Spinal cord (tissue), 10 donors: Measurements from ENCODE around the gene ATP6AP1. TPM values are rescaled to one million over a fixed set of nuclear protein-coding genes. Genes with fewer than 3 reads are reported as not detected.
A peak's percentile ranks its signal among the peaks of the same experiment; 100 is the strongest.

Experiments
- DNase-seq, 6 donors: peaks; one replicate each; pipeline versions ENCODE4 v3.0.0 to v3.0.0-alpha.2; 2013 to 2015; ENCODE audit warnings: low spot score in 6 of 6, low read depth in 4 of 6
- H3K27ac ChIP-seq: one replicate; pipeline ENCODE4 v1.5.1; 2013; ENCODE audit warnings: low read depth, low read length, control low read depth
- H3K27me3 ChIP-seq: one replicate; pipeline ENCODE4 v1.6.1; 2013; ENCODE audit warnings: low read length; ENCODE audit not compliant: control insufficient read depth, insufficient read depth
- H3K36me3 ChIP-seq: one replicate; pipeline ENCODE4 v1.6.1; 2013; ENCODE audit warnings: low read length; ENCODE audit not compliant: control insufficient read depth, insufficient read depth
- H3K4me1 ChIP-seq: one replicate; pipeline ENCODE4 v1.6.1; 2013; ENCODE audit warnings: low read length; ENCODE audit not compliant: control insufficient read depth, insufficient read depth
- H3K4me3 ChIP-seq: one replicate; pipeline ENCODE4 v1.5.1; 2013; ENCODE audit warnings: low read depth, low read length, control low read depth
- H3K9me3 ChIP-seq: one replicate; pipeline ENCODE4 v1.6.1; 2013; ENCODE audit warnings: low read length; ENCODE audit not compliant: control insufficient read depth, insufficient read depth
- WGBS: methylation state at CpG from one replicate; pipeline ENCODE4 v1.1.5; 2013; ENCODE audit warnings: missing lambda C conversion rate; ENCODE audit not compliant: insufficient coverage; 5-methylcytosine and 5-hydroxymethylcytosine counted together
- polyA plus RNA-seq, 2 donors: library from polyadenylated mRNA; unstranded; fragments of 120-200 nt; gene quantifications; one replicate each; pipeline ENCODE4 v1.2.1, GENCODE V29; 2013; ENCODE audit not compliant: insufficient read length in 2 of 2
- total RNA-seq, 2 donors: library from RNA; depleted of rRNA in 1 of 2; stranded (reverse); fragments of 120-200 nt in 1 of 2; fragments of >200 nt in 1 of 2; gene quantifications; one replicate each; pipeline versions ENCODE4 v1.2.3 to v1.2.4, GENCODE V29; 2013 to 2014
- donor health status: healthy.

Gene ATP6AP1
- total and polyA plus RNA-seq, 4 donors, result 62.8 to 208 (median 141) TPM

DNA sequence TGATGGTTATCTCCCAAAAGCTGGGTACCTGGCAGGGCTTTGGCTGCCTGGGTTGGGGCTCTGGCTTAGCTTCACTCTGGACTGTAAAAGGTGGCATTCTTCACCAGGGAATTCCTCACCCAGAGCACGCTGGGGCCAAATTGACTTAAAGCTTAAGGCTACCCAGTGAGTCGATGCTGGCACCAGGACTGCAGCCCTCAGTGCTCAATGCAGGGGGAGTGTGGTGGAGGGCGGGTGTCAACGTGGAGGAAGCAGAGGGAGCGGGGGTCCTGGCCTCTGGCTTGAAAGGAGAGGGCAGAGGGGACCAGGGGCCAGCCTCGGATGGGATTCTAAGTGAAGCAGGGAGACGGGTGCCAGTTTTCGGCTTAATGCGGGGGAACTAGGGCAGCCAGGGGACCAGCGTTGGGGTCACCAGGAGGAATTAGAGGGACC lies 15.0 kb downstream of the ATP6AP1 start:
- H3K27me3 ChIP-seq, result no peaks in the 10 kb centered on the region
- H3K27ac ChIP-seq, result peak overlapping the region; percentile 50
- WGBS, result 49% methylated on average over 9 of the region's 10 CpGs
- H3K4me3 ChIP-seq, result peak overlapping the region; percentile 10
- no peaks in the 10 kb centered on the region for H3K9me3 ChIP-seq
- DNase-seq, result no peak
- peaks cover 69% of the 10 kb centered on the region for H3K36me3 ChIP-seq
- H3K4me1 ChIP-seq, result peaks cover 40% of the 10 kb centered on the region

GRCh38 chrX:154443992-154444754 lies 15.7 kb downstream of the ATP6AP1 start, which contains the start of gene FAM50A:
TSS of gene FAM50A (plus strand) at chrX:154444141. CDS start at chrX:154444236, 95 bp downstream.
- Histone ChIP-seq H3K4me3 (peak within 1 kb of the TSS; percentile 45), H3K36me3 (peaks cover 70% of the 10 kb centered on the region), H3K4me1 (peaks cover 33% of the 10 kb centered on the region), H3K27me3 (no peaks in the 10 kb centered on the region), H3K27ac (peak within 1 kb of the TSS; percentile 50), H3K9me3 (no peaks in the 10 kb centered on the region)
- WGBS, result 27% methylated on average over 94 of the region's 94 CpGs
- peak in 2 of 6 donors; percentile 85 to 86 for DNase-seq

GRCh38 chrX:154444755-154445246 lies 16.3 kb downstream of the ATP6AP1 start:
- Histone ChIP-seq H3K27me3 (no peaks in the 10 kb centered on the region), H3K4me3 (peak overlapping the region; percentile 45), H3K9me3 (no peaks in the 10 kb centered on the region), H3K27ac (peak overlapping the region; percentile 7), H3K4me1 (peaks cover 31% of the 10 kb centered on the region), H3K36me3 (peaks cover 73% of the 10 kb centered on the region)
- 80% methylated on average over 13 of the region's 13 CpGs for WGBS
- DNase-seq, result no peak

DNA sequence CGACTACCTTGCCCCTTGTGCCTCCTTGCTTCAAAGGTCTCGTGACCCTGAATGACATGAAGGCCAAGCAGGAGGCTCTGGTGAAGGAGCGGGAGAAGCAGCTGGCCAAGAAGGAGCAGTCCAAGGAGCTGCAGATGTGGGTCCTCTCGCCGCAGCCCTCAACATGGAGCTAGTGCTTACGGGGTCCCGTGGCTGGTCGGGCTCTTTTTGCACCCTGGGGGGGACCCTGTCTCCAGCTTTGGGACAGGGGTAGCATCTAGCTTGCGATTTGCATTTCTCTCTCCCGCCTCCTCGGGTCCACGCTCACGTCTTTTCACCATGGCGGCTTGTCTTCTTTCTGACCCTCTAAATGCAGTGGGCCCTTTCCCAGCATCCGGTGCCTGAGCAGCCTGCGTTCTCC lies 17.3 kb downstream of the ATP6AP1 start:
- Histone ChIP-seq H3K4me3 (no peak overlapping the region), H3K36me3 (peaks cover 73% of the 10 kb centered on the region)
- 90% methylated on average over 16 of the region's 16 CpGs for WGBS

GRCh38 chrX:154446430-154446829 lies 18.0 kb downstream of the ATP6AP1 start:
- H3K4me3 ChIP-seq, result no peak overlapping the region
- DNase-seq, result no peak
- no peaks in the 10 kb centered on the region for H3K27me3 ChIP-seq
- H3K27ac ChIP-seq, result no peak overlapping the region
- peaks cover 28% of the 10 kb centered on the region for H3K4me1 ChIP-seq
- H3K9me3 ChIP-seq, result no peaks in the 10 kb centered on the region
- WGBS, result 89% methylated on average over 12 of the region's 12 CpGs
- peaks cover 73% of the 10 kb centered on the region for H3K36me3 ChIP-seq

More for the DNA sequence above, 17.3 kb downstream of the ATP6AP1 start:
- no peak overlapping the region for H3K27ac ChIP-seq
- H3K9me3 ChIP-seq, result no peaks in the 10 kb centered on the region
- no peaks in the 10 kb centered on the region for H3K27me3 ChIP-seq
- no peak for DNase-seq
- peaks cover 27% of the 10 kb centered on the region for H3K4me1 ChIP-seq

DNA sequence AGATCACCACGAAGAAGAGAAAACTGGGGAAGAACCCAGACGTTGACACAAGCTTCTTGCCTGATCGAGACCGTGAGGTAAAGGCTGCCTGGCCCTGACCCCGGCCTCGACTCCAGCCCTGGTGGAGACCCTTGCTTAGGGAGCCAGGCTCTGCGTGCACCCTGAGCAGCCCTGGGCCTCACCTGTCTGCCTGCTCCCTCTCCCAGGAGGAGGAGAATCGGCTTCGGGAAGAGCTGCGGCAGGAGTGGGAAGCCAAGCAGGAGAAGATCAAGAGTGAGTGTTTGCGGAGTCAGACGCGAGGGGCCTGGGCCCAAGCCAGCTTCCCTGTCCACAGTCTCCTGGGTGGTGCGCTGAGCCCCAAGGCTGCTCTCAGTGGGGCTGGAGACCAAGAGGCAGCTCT lies 20.0 kb downstream of the ATP6AP1 start:
- Histone ChIP-seq H3K4me3 (no peak overlapping the region), H3K27me3 (no peaks in the 10 kb centered on the region), H3K9me3 (no peaks in the 10 kb centered on the region), H3K36me3 (peaks cover 64% of the 10 kb centered on the region), H3K4me1 (peaks cover 25% of the 10 kb centered on the region), H3K27ac (no peak overlapping the region)
- 90% methylated on average over 14 of the region's 14 CpGs for WGBS
- no peak for DNase-seq

GRCh38 chrX:154449618-154450017 lies 21.1 kb downstream of the ATP6AP1 start:
- 91% methylated on average over 18 of the region's 18 CpGs for WGBS
- H3K9me3 ChIP-seq, result no peaks in the 10 kb centered on the region
- no peak overlapping the region for H3K27ac ChIP-seq
- H3K36me3 ChIP-seq, result peaks cover 62% of the 10 kb centered on the region
- H3K27me3 ChIP-seq, result no peaks in the 10 kb centered on the region
- no peak overlapping the region for H3K4me3 ChIP-seq
- peaks cover 19% of the 10 kb centered on the region for H3K4me1 ChIP-seq
- DNase-seq, result no peak

DNA sequence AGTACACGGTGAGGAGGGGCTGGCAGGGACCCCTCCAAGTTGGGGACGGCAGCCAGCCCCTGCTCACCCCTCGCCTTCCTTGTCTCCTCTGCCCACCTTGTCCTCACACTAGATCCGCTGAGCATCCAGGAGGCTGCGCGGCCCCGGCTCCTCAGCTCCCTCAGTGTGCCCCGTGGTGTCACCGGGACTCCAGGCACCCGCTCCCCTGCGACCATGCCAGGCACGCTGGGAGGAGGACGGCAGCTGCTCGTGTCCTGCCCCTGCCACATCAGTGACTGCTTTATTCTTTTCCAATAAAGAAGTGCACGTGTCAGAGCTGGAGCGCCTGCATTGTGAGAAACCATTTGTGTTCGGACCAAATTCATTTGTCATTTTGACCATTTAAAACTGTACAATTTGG lies 21.8 kb downstream of the ATP6AP1 start:
- H3K27me3 ChIP-seq, result no peaks in the 10 kb centered on the region
- WGBS, result 73% methylated on average over 17 of the region's 17 CpGs

DNA sequence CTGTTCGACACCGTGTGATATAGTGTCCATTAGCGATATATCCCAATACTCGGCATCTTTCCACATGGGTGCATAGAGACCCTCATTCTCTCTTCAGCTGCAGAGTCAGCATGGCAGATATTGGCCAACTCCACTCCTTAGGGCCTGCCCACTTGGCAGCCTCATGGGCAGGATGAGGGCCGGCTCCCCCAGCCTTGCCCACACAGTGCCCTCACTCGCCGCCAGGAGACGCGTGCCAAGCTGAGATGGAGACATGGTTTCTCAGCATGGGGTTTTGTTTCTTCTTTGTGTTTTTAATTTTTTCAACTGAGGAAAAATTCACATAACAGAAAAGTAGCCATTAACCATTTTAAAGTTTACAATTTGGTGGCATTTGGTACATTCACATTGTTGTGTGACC lies 24.3 kb downstream of the ATP6AP1 start:
- no peaks in the 10 kb centered on the region for H3K27me3 ChIP-seq
- no peak overlapping the region for H3K4me3 ChIP-seq
- H3K9me3 ChIP-seq, result no peaks in the 10 kb centered on the region
- H3K27ac ChIP-seq, result no peak overlapping the region
- peaks cover 43% of the 10 kb centered on the region for H3K36me3 ChIP-seq
- H3K4me1 ChIP-seq, result peaks cover 3% of the 10 kb centered on the region
- peak in 1 of 6 donors; percentile 27 for DNase-seq
- WGBS, result 89% methylated on average over 5 of the region's 9 CpGs

More for the DNA sequence above, 21.8 kb downstream of the ATP6AP1 start:
- no peaks in the 10 kb centered on the region for H3K9me3 ChIP-seq
- H3K4me3 ChIP-seq, result no peak overlapping the region
- DNase-seq, result no peak
- peaks cover 12% of the 10 kb centered on the region for H3K4me1 ChIP-seq
- H3K36me3 ChIP-seq, result peaks cover 61% of the 10 kb centered on the region
- H3K27ac ChIP-seq, result no peak overlapping the region
